H1 (cell line): Measurements from ENCODE around the gene KLK10. TPM values are rescaled to one million over a fixed set of nuclear protein-coding genes. Genes with fewer than 3 reads are reported as not detected.

Experiments
- CTCF ChIA-PET: fragments of 300-600 bp; sonication (Branson Sonifier 250); formaldehyde crosslinking; loops from one replicate; lab custom pipeline; 2021; ENCODE audit not compliant: partially characterized antibody; lab: Charles Lee
- POLR2A ChIA-PET: fragments of 300-600 bp; sonication (Branson Sonifier 250); formaldehyde crosslinking; loops from one replicate; lab custom pipeline; 2021; ENCODE audit warnings: inconsistent platforms; ENCODE audit not compliant: partially characterized antibody; lab: Charles Lee
- DNase-seq, 2 experiments: peaks; one replicate each; pipeline versions ENCODE4 v3.0.0 to v3.0.0-alpha.2; 2010 to 2022; ENCODE audit warnings: low spot score in 2 of 2, low read depth in 1 of 2, mixed read lengths in 1 of 2
- FAIRE-seq: peaks from 2 replicates; lab custom pipeline; 2011; peaks lifted over from hg19 to GRCh38; lab: Jason Lieb, UNC
- H2AFZ ChIP-seq: 2 replicates; pipeline ENCODE4 v1.8.1; 2012; ENCODE audit warnings: low read length, inconsistent platforms
- H2AK5ac ChIP-seq: 2 replicates; pipeline ENCODE4 v1.6.1; 2013; ENCODE audit warnings: low read depth, low read length
- H2BK120ac ChIP-seq: replicated peaks from 2 replicates; pipeline ENCODE3; 2013; ENCODE audit warnings: low read depth, low read length, inconsistent platforms
- H2BK12ac ChIP-seq: 2 replicates; pipeline ENCODE4 v1.6.1; 2013; ENCODE audit warnings: low read depth, low read length
- H2BK15ac ChIP-seq: 2 replicates; pipeline ENCODE4 v1.6.1; 2013; ENCODE audit warnings: low read length
- H2BK20ac ChIP-seq: 2 replicates; pipeline ENCODE4 v1.6.1; 2013; ENCODE audit warnings: low read length
- H2BK5ac ChIP-seq: 2 replicates; pipeline ENCODE4 v1.6.1; 2013; ENCODE audit warnings: low read depth, low read length
- H3K14ac ChIP-seq: 2 replicates; pipeline ENCODE4 v1.6.1; 2013; ENCODE audit warnings: inconsistent platforms; ENCODE audit not compliant: insufficient read length
- H3K18ac ChIP-seq: 2 replicates; pipeline ENCODE4 v1.6.1; 2013; ENCODE audit warnings: low read length; ENCODE audit errors: extremely low read depth
- H3K23ac ChIP-seq: 2 replicates; pipeline ENCODE4 v1.6.1; 2013; ENCODE audit warnings: inconsistent platforms; ENCODE audit not compliant: insufficient read length
- H3K23me2 ChIP-seq: 2 replicates; pipeline ENCODE4 v1.6.1; 2013; ENCODE audit warnings: low read depth, low read length
- H3K27ac ChIP-seq: 2 replicates; pipeline ENCODE4 v1.6.1; 2011; ENCODE audit warnings: low read depth, low read length, inconsistent platforms
- H3K27me3 ChIP-seq, 4 experiments: replicated peaks in 1 of 4; 1 replicate in 1 of 4; 2 replicates in 3 of 4; pipeline versions ENCODE4 v1.6.1 to v1.8.1; 2011 to 2013; ENCODE audit warnings: low read length in 3 of 4, mild to moderate bottlenecking in 3 of 4, inconsistent platforms in 2 of 4, mixed read lengths in 2 of 4, moderate library complexity in 1 of 4; ENCODE audit not compliant: control insufficient read depth in 3 of 4, insufficient read depth in 3 of 4; ENCODE audit errors: extremely low read depth in 1 of 4
- H3K36me3 ChIP-seq, 4 experiments: 2 replicates each; pipeline versions ENCODE4 v1.6.1 to v1.8.1; 2011 to 2013; ENCODE audit warnings: mild to moderate bottlenecking in 4 of 4, low read length in 3 of 4, moderate library complexity in 2 of 4, control low read depth in 1 of 4, inconsistent platforms in 1 of 4; ENCODE audit not compliant: insufficient read depth in 4 of 4, control insufficient read depth in 2 of 4
- H3K4ac ChIP-seq: replicated peaks from 2 replicates; pipeline ENCODE3; 2013; ENCODE audit warnings: low read length, low read depth, mixed read lengths, inconsistent platforms; ENCODE audit not compliant: insufficient read length
- H3K4me1 ChIP-seq, 4 experiments: replicated peaks in 1 of 4; 1 replicate in 1 of 4; 2 replicates in 3 of 4; pipeline versions ENCODE4 v1.6.1 to v1.8.1; 2011 to 2013; ENCODE audit warnings: low read length in 3 of 4, inconsistent platforms in 2 of 4, mixed read lengths in 1 of 4; ENCODE audit not compliant: insufficient read depth in 4 of 4, control insufficient read depth in 3 of 4
- H3K4me2 ChIP-seq, 2 experiments: 2 replicates each; pipeline versions ENCODE4 v1.6.1 to v1.8.1; 2011 to 2013; ENCODE audit warnings: low read depth in 2 of 2, low read length in 2 of 2, control low read depth in 1 of 2, inconsistent platforms in 1 of 2, mild to moderate bottlenecking in 1 of 2; ENCODE audit not compliant: insufficient read depth in 1 of 2
- H3K4me3 ChIP-seq, 4 experiments: fragments of 200-600, 300-600 bp in 1 of 4; sonication (generic), shearing (Covaris generic), sonication (Bioruptor Twin) in 1 of 4; 2 replicates each; pipeline versions ENCODE4 v1.5.1 to v1.8.1; 2011 to 2016; ENCODE audit warnings: low read length in 4 of 4, low read depth in 3 of 4, control low read depth in 2 of 4, inconsistent platforms in 2 of 4, mild to moderate bottlenecking in 2 of 4, mixed read lengths in 1 of 4, moderate library complexity in 1 of 4; ENCODE audit not compliant: insufficient read depth in 2 of 4; ENCODE audit errors: extremely low read depth in 1 of 4
- H3K56ac ChIP-seq: replicated peaks from 2 replicates; pipeline ENCODE3; 2013; ENCODE audit warnings: low read depth, mild to moderate bottlenecking, mixed read lengths, low read length, inconsistent platforms; ENCODE audit not compliant: insufficient read length
- H3K79me1 ChIP-seq: 2 replicates; pipeline ENCODE4 v1.6.1; 2013; ENCODE audit warnings: low read depth, low read length, control low read depth
- H3K79me2 ChIP-seq, 2 experiments: 2 replicates each; pipeline versions ENCODE4 v1.6.1 to v1.8.1; 2012 to 2013; ENCODE audit warnings: low read length in 2 of 2, mild to moderate bottlenecking in 2 of 2, inconsistent platforms in 1 of 2; ENCODE audit not compliant: insufficient read depth in 2 of 2, control insufficient read depth in 1 of 2
- H3K9ac ChIP-seq, 4 experiments: replicated peaks in 1 of 4; 1 replicate in 1 of 4; 2 replicates in 3 of 4; pipeline versions ENCODE4 v1.6.1 to v1.8.1; 2011 to 2013; ENCODE audit warnings: low read depth in 3 of 4, low read length in 3 of 4, control low read depth in 2 of 4, mild to moderate bottlenecking in 2 of 4, moderate library complexity in 2 of 4, inconsistent platforms in 1 of 4; ENCODE audit errors: extremely low read depth in 1 of 4
- H3K9me3 ChIP-seq, 2 experiments: 2 replicates each; pipeline versions ENCODE4 v1.6.1 to v1.8.1; 2012 to 2013; ENCODE audit warnings: mild to moderate bottlenecking in 2 of 2, moderate library complexity in 2 of 2, control low read depth in 1 of 2, inconsistent platforms in 1 of 2, low read depth in 1 of 2, low read length in 1 of 2, mixed read lengths in 1 of 2; ENCODE audit not compliant: insufficient read depth in 2 of 2
- H4K20me1 ChIP-seq, 2 experiments: replicated peaks in 1 of 2; 2 replicates each; pipeline versions ENCODE3 to v1.8.1; 2011 to 2013; ENCODE audit warnings: inconsistent platforms in 2 of 2, low read length in 2 of 2, mild to moderate bottlenecking in 1 of 2; ENCODE audit not compliant: insufficient read depth in 2 of 2, control insufficient read depth in 1 of 2
- H4K5ac ChIP-seq: 2 replicates; pipeline ENCODE4 v1.6.1; 2013; ENCODE audit warnings: low read length, low read depth, mixed read lengths, inconsistent platforms; ENCODE audit not compliant: insufficient read length
- H4K8ac ChIP-seq: 2 replicates; pipeline ENCODE4 v1.8.0; 2013; ENCODE audit warnings: mild to moderate bottlenecking, moderate library complexity, low read length, inconsistent platforms; ENCODE audit not compliant: insufficient read depth; ENCODE audit errors: extremely low read depth
- H4K91ac ChIP-seq: replicated peaks from 2 replicates; pipeline ENCODE3; 2013; ENCODE audit warnings: low read length, mixed read lengths, inconsistent platforms; ENCODE audit not compliant: insufficient read length
- EP300 ChIP-seq, 2 experiments: IDR thresholded peaks; 1 replicate in 1 of 2; 2 replicates in 1 of 2; pipeline ENCODE4 v1.6.1; 2011 to 2012; ENCODE audit warnings: low read depth in 2 of 2, low read length in 2 of 2, mild to moderate bottlenecking in 2 of 2, borderline replicate concordance in 1 of 2, inconsistent platforms in 1 of 2, moderate library complexity in 1 of 2
- WGBS, 2 experiments: shearing (Covaris generic) in 1 of 2; methylation state at CpG; one replicate each; pipeline versions ENCODE4 v1.1.6 to v1.1.7; 2013 to 2015; ENCODE audit warnings: low lambda C conversion rate in 2 of 2, mixed read lengths in 2 of 2, inconsistent platforms in 1 of 2, low coverage in 1 of 2, missing lambda C conversion rate in 1 of 2; ENCODE audit not compliant: insufficient replicate concordance in 2 of 2, insufficient coverage in 1 of 2, insufficient read length in 1 of 2; ENCODE audit errors: extremely low coverage in 1 of 2, missing lambda C conversion rate in 1 of 2; 5-methylcytosine and 5-hydroxymethylcytosine counted together
- polyA plus RNA-seq, 7 experiments: library from polyadenylated mRNA; depleted of rRNA in 3 of 7; stranded (reverse) in 5 of 7; unstranded in 2 of 7; fragments of >200 nt in 5 of 7; fragments of 200-250 nt in 2 of 7; gene quantifications; 1 replicate in 5 of 7; 2 replicates in 1 of 7; 4 replicates in 1 of 7; pipeline versions ENCODE4 v1.2.1 to v1.2.3, GENCODE V29; 2011 to 2013; ENCODE audit warnings: missing spikeins in 2 of 7, mixed read lengths in 2 of 7
- total RNA-seq: library from RNA; stranded (reverse); fragmentation: NEBNext Ultra II Directional; extraction: Animal tissue kit (Norgen Biotek cat#: 25700); gene quantifications from 2 replicates; pipeline ENCODE4 v1.2.1, GENCODE V29; 2021

KLK10 gene
- total and polyA plus RNA-seq, 2 of the 8 experiments (the other 6 are each of a cell fraction or from before 2014, with no cell fraction given): 4.8 to 9.7 TPM

DNA sequence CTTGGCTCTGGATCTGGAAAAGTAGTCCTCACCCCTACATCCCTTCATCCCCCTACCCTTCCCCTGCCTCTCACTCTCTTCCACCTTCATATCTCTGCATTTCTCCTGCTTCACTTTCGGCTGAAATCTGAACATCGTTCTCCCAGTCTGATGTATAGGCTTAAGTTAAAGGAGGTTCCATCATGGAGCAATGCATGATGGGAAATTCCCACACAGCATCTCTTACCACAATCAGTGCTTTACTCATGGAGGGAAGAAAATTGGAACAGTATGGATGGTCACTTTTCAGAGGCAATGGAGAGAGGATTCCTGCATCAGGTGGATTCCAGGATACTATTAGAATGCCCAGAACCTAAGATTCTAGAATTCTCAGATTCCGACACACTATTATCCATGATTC is 12.0 kb downstream of the KLK10 start:
- FAIRE-seq: no peak
- Histone ChIP-seq H3K27me3 (no peaks in the 10 kb centered on the region), H2AK5ac (no peak overlapping the region), H3K9ac (no peak overlapping the region), H3K27ac (no peak overlapping the region), H3K4ac (no peak overlapping the region), H2BK15ac (no peak overlapping the region), H4K8ac (no peak overlapping the region), H2BK5ac (no peak overlapping the region), H4K20me1 (no peaks in the 10 kb centered on the region), H4K91ac (no peak overlapping the region), H3K23ac (no peak overlapping the region), H3K18ac (no peak overlapping the region), H3K79me2 (no peaks in the 10 kb centered on the region), H3K14ac (no peak overlapping the region), H2BK20ac (no peak overlapping the region), H3K9me3 (no peaks in the 10 kb centered on the region), H3K4me3 (no peak overlapping the region), H3K56ac (no peak overlapping the region), H2BK12ac (no peak overlapping the region), H3K4me1 (no peaks in the 10 kb centered on the region; a peak in 1 of 7 replicates), H2BK120ac (no peak overlapping the region), H4K5ac (no peak overlapping the region), H3K23me2 (no peaks in the 10 kb centered on the region), H2AFZ (no peak overlapping the region), H3K79me1 (no peaks in the 10 kb centered on the region), H3K36me3 (no peaks in the 10 kb centered on the region), H3K4me2 (no peak overlapping the region)
- ChIA-PET POLR2A (no interaction called here), CTCF (interaction anchor here (0.6 to 1.3 kb wide), 2 partner anchors 9 to 24 kb away, joined by 3 to 6 read pairs; partner anchors contain the start of gene KLK7)
- 85% methylated on average over 3 of the region's 3 CpGs; no CpG with 5 or more reads in 1 of the 2 experiments for WGBS, 2 experiments
- no peak for DNase-seq
- no peak for TF ChIP-seq EP300 (IDR thresholded peaks at IDR 0.05; ENCODE audit: borderline replicate concordance in 1 of 2, low read depth in 2 of 2, low read length in 2 of 2)
